PC-9 (cell line): ENCODE results near the gene CACNA1H. TPM values are rescaled to one million over a fixed set of nuclear protein-coding genes. Genes with fewer than 3 reads are reported as not detected.

Source experiments
- BruUV-seq: library from RNA; stranded (reverse); fragments of 400-500 nt; replicated peaks from 2 replicates; lab custom pipeline; 2021; lab: Mats Ljungman, UMichigan
- CTCF ChIA-PET: fragments of 300-600 bp; sonication (Branson Sonifier 250); formaldehyde crosslinking; loops from one replicate; lab custom pipeline; 2022; ENCODE audit warnings: antibody characterized with exemption; lab: Charles Lee
- POLR2A ChIA-PET: fragments of 300-600 bp; sonication (Branson Sonifier 250); formaldehyde crosslinking; loops from one replicate; lab custom pipeline; 2022; ENCODE audit warnings: antibody characterized with exemption; ENCODE audit not compliant: unreplicated experiment; lab: Charles Lee
- DNase-seq, 2 experiments: peaks; one replicate each; pipeline versions ENCODE4 v3.0.0 to v3.0.0-alpha.2; 2015 to 2022; ENCODE audit warnings: mixed read lengths in 1 of 2
- H2AFZ ChIP-seq: fragments of 200-600 bp; sonication (generic); 2 replicates; pipeline ENCODE4 v1.8.1; 2017; ENCODE audit warnings: antibody characterized with exemption
- H3F3A ChIP-seq: fragments of 200-600 bp; sonication (generic); 2 replicates; pipeline ENCODE4 v1.8.1; 2017; ENCODE audit warnings: antibody characterized with exemption, mild to moderate bottlenecking, low read depth; ENCODE audit not compliant: insufficient read depth
- H3K27ac ChIP-seq: fragments of 200-600 bp; sonication (generic); 2 replicates; pipeline ENCODE4 v1.6.1; 2016; ENCODE audit warnings: mixed run types
- H3K27me3 ChIP-seq: fragments of 200-600 bp; sonication (generic); 2 replicates; pipeline ENCODE4 v1.6.1; 2016; ENCODE audit warnings: low read depth, mixed run types; ENCODE audit not compliant: insufficient read depth
- H3K36me3 ChIP-seq: fragments of 200-600 bp; sonication (generic); 2 replicates; pipeline ENCODE4 v1.6.1; 2016; ENCODE audit warnings: low read depth, mixed run types
- H3K4me1 ChIP-seq: fragments of 200-600 bp; sonication (generic); replicated peaks from 2 replicates; pipeline ENCODE4 v1.6.1; 2016; ENCODE audit warnings: mixed run types; ENCODE audit not compliant: insufficient read depth
- H3K4me2 ChIP-seq: fragments of 200-600 bp; sonication (generic); 2 replicates; pipeline ENCODE4 v1.6.1; 2017; ENCODE audit warnings: mixed run types
- H3K4me3 ChIP-seq: fragments of 200-600 bp; sonication (generic); 2 replicates; pipeline ENCODE4 v1.6.1; 2016; ENCODE audit warnings: mixed run types
- H3K79me2 ChIP-seq: fragments of 200-600 bp; sonication (generic); 2 replicates; pipeline ENCODE4 v1.6.1; 2017; ENCODE audit warnings: low read depth, mixed run types
- H3K9me2 ChIP-seq: fragments of 200-600 bp; sonication (generic); 2 replicates; pipeline ENCODE4 v1.8.1; 2017; ENCODE audit warnings: mild to moderate bottlenecking; ENCODE audit not compliant: insufficient read depth
- H3K9me3 ChIP-seq: fragments of 200-600 bp; sonication (generic); 2 replicates; pipeline ENCODE4 v1.8.1; 2016; ENCODE audit warnings: low read depth; ENCODE audit not compliant: insufficient read depth
- H4K20me1 ChIP-seq: fragments of 200-600 bp; sonication (generic); 2 replicates; pipeline ENCODE4 v1.8.1; 2017; ENCODE audit not compliant: insufficient read depth
- EZH2 ChIP-seq: fragments of 200-600 bp; sonication (generic); IDR thresholded peaks from 2 replicates; pipeline ENCODE4 v1.8.0; 2017; ENCODE audit warnings: antibody characterized with exemption, low read depth
- intact Hi-C: fragments of 100-400 bp; cut with micrococcal nuclease; formaldehyde crosslinking; loops from one replicate; pipeline ENCODE4 v1.10.0; 2022; ENCODE audit not compliant: unreplicated experiment
- total RNA-seq: library from RNA; stranded (reverse); gene quantifications from 2 replicates; pipeline ENCODE4 v1.2.3, GENCODE V29; 2021
- TF ChIP-seq, protein P1 (sequence below): fragments of 200-600 bp; sonication (generic); conservative IDR thresholded peaks from 2 replicates; pipeline ENCODE4 v1.6.1; 2017; ENCODE audit warnings: mixed run types, antibody characterized with exemption, mild to moderate bottlenecking, moderate library complexity

The CACNA1H gene
- total RNA-seq, 1 experiment from 2014 or later, result not detected

- Histone ChIP-seq H3K79me2 (no peaks in the 10 kb centered on the region), H3K9me3 (no peaks in the 10 kb centered on the region), H3K4me2 (no peak overlapping the region), H3K4me1 (peaks cover 6% of the 10 kb centered on the region; the same call in 1 of the 2 replicates), H3K27ac (no peak overlapping the region), H3F3A (no peaks in the 10 kb centered on the region), H3K36me3 (no peaks in the 10 kb centered on the region), H3K9me2 (no peaks in the 10 kb centered on the region), H3K4me3 (no peak overlapping the region), H3K27me3 (peaks cover 79% of the 10 kb centered on the region), H4K20me1 (no peaks in the 10 kb centered on the region), H2AFZ (no peak overlapping the region)
- no peak for DNase-seq
- ChIA-PET POLR2A (no interaction called here), CTCF (no interaction called here)
- intact Hi-C loops, result no loop called here
- BruUV-seq, result no TSS peak
- TF ChIP-seq, protein P1, sequence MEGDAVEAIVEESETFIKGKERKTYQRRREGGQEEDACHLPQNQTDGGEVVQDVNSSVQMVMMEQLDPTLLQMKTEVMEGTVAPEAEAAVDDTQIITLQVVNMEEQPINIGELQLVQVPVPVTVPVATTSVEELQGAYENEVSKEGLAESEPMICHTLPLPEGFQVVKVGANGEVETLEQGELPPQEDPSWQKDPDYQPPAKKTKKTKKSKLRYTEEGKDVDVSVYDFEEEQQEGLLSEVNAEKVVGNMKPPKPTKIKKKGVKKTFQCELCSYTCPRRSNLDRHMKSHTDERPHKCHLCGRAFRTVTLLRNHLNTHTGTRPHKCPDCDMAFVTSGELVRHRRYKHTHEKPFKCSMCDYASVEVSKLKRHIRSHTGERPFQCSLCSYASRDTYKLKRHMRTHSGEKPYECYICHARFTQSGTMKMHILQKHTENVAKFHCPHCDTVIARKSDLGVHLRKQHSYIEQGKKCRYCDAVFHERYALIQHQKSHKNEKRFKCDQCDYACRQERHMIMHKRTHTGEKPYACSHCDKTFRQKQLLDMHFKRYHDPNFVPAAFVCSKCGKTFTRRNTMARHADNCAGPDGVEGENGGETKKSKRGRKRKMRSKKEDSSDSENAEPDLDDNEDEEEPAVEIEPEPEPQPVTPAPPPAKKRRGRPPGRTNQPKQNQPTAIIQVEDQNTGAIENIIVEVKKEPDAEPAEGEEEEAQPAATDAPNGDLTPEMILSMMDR, result no peak
- TF ChIP-seq EZH2, result no peak
These were observed 24.8 kb downstream of the CACNA1H start for GRCh38 chr16:1177750-1178149.

- no peak overlapping the region for H2AFZ ChIP-seq
- H3K79me2 ChIP-seq, result no peaks in the 10 kb centered on the region
- DNase-seq, result no peak
- intact Hi-C loops, result no loop called here
- no peak overlapping the region for H3K4me3 ChIP-seq
- peaks cover 76% of the 10 kb centered on the region for H3K27me3 ChIP-seq
- H3K9me3 ChIP-seq, result no peaks in the 10 kb centered on the region
- H3K4me1 ChIP-seq, result peaks cover 6% of the 10 kb centered on the region; the same call in 1 of the 2 replicates
- H4K20me1 ChIP-seq, result no peaks in the 10 kb centered on the region
- no peaks in the 10 kb centered on the region for H3K9me2 ChIP-seq
- H3K36me3 ChIP-seq, result no peaks in the 10 kb centered on the region
- BruUV-seq, result no TSS peak
- ChIA-PET CTCF (no interaction called here), POLR2A (no interaction called here)
- H3K4me2 ChIP-seq, result no peak overlapping the region
- H3F3A ChIP-seq, result no peaks in the 10 kb centered on the region
- no peak overlapping the region for H3K27ac ChIP-seq
- TF ChIP-seq, protein P1, result no peak
- TF ChIP-seq EZH2, result no peak
These were observed 25.5 kb downstream of the CACNA1H start for GRCh38 chr16:1178295-1178910.

DNA sequence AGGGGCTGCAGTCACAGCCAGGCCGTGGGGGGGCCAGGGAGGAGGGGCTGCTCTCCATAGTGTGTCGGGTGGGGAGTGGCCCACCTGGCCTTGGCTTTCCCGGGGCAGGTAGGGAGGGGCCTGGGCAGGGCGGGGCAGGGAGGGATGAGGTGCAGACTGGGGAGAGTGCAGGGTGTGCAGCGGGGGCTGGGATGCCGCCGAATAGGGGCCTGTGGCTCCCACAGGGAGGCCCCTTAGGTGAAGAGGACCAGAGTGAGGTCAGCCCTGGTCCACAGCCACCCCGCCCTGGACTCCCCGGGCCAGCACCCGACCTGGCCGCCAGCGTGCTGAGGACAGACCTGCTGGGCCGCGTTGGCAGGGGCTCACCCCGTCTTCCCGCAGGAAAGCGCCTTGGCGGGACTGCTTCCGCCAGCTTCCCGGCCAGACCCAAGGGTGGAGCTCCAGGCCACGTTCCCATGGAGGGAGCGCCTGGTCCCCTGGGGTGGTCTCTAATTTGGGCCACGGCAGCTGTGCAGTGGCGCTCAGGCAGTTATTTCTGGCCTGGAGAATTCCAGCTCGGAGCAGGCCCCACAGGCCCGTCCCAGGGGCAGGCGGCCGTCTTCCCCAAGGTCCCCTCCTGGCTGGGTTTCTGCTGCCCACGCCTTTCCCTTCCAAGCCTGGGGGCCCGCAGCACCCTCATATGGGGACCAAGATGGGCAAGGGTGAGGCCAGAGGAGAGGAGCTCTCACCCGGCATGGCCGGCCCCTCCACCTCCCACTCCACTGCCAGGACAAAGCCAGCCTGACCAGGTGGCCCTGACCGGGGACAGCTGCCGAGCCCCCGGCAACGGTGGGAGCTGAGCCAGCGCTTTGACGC, 27.9 kb downstream of the CACNA1H start:
- no peaks in the 10 kb centered on the region for H3K9me3 ChIP-seq
- BruUV-seq, result no TSS peak
- peaks cover 6% of the 10 kb centered on the region; the same call in 1 of the 2 replicates for H3K4me1 ChIP-seq
- H3K27ac ChIP-seq, result no peak overlapping the region
- TF ChIP-seq EZH2, result no peak
- TF ChIP-seq, protein P1, result no peak
- ChIA-PET CTCF (no interaction called here), POLR2A (no interaction called here)
- no peak for DNase-seq
- H3K4me2 ChIP-seq, result no peak overlapping the region
- H3K36me3 ChIP-seq, result no peaks in the 10 kb centered on the region
- H3K4me3 ChIP-seq, result no peak overlapping the region
- peaks cover 80% of the 10 kb centered on the region for H3K27me3 ChIP-seq
- no peaks in the 10 kb centered on the region for H3K79me2 ChIP-seq
- H3K9me2 ChIP-seq, result no peaks in the 10 kb centered on the region
- no peaks in the 10 kb centered on the region for H3F3A ChIP-seq
- H4K20me1 ChIP-seq, result no peaks in the 10 kb centered on the region
- no peak overlapping the region for H2AFZ ChIP-seq
- intact Hi-C loops, result no loop called here
